Measurements from ENCODE around the gene JMJD1C.

JMJD1C gene

GRCh38 chr10:63414481-63415260, 51.1 kb downstream of the JMJD1C start:
- Histone ChIP-seq H3K36me3 (ENCODE audit: control insufficient read depth in 1 of 2, insufficient read depth in 2 of 2, low read length in 2 of 2) (no peaks in the 10 kb centered on the region), H3K27ac (ENCODE audit: low read length) (no peak overlapping the region), H3K27me3 (ENCODE audit: low read depth, low read length) (no peaks in the 10 kb centered on the region), H3K4me1 (ENCODE audit: control insufficient read depth in 1 of 2, insufficient read depth in 2 of 2, low read length in 2 of 2) (peaks cover 0 to 26% of the 10 kb centered on the region in 2 donors), H3K9me3 (ENCODE audit: control insufficient read depth in 1 of 2, low read length in 2 of 2) (no peaks in the 10 kb centered on the region), H3K4me3 (ENCODE audit: low read depth in 1 of 2, low read length in 2 of 2) (no peak overlapping the region)

GRCh38 chr10:63413429-63413828, 52.3 kb downstream of the JMJD1C start:
- no peaks in the 10 kb centered on the region for H3K9me3 ChIP-seq (ENCODE audit: control insufficient read depth in 1 of 2, low read length in 2 of 2)
- H3K27me3 ChIP-seq (ENCODE audit: low read depth, low read length), result no peaks in the 10 kb centered on the region
- no peak overlapping the region for H3K4me3 ChIP-seq (ENCODE audit: low read depth in 1 of 2, low read length in 2 of 2)
- peaks cover 0 to 32% of the 10 kb centered on the region in 2 donors for H3K4me1 ChIP-seq (ENCODE audit: control insufficient read depth in 1 of 2, insufficient read depth in 2 of 2, low read length in 2 of 2)
- no peaks in the 10 kb centered on the region for H3K36me3 ChIP-seq (ENCODE audit: control insufficient read depth in 1 of 2, insufficient read depth in 2 of 2, low read length in 2 of 2)
- H3K27ac ChIP-seq (ENCODE audit: low read length), result no peak overlapping the region

- H3K4me1 ChIP-seq (ENCODE audit: control insufficient read depth in 1 of 2, insufficient read depth in 2 of 2, low read length in 2 of 2), result peaks cover 0 to 32% of the 10 kb centered on the region in 2 donors
Measured at GRCh38 chr10:63412304-63412703, 53.5 kb downstream of the JMJD1C start.

GRCh38 chr10:63410633-63411032, 55.1 kb downstream of the JMJD1C start:
- H3K4me1 ChIP-seq (ENCODE audit: control insufficient read depth in 1 of 2, insufficient read depth in 2 of 2, low read length in 2 of 2), result peaks cover 0 to 16% of the 10 kb centered on the region in 2 donors
- H3K27ac ChIP-seq (ENCODE audit: low read length), result no peak overlapping the region

More at GRCh38 chr10:63412304-63412703, 53.5 kb downstream of the JMJD1C start:
- H3K36me3 ChIP-seq (ENCODE audit: control insufficient read depth in 1 of 2, insufficient read depth in 2 of 2, low read length in 2 of 2), result no peaks in the 10 kb centered on the region
- no peaks in the 10 kb centered on the region for H3K27me3 ChIP-seq (ENCODE audit: low read depth, low read length)
- no peak overlapping the region for H3K4me3 ChIP-seq (ENCODE audit: low read depth in 1 of 2, low read length in 2 of 2)
- H3K27ac ChIP-seq (ENCODE audit: low read length), result no peak overlapping the region
- no peaks in the 10 kb centered on the region for H3K9me3 ChIP-seq (ENCODE audit: control insufficient read depth in 1 of 2, low read length in 2 of 2)

GRCh38 chr10:63409465-63410027, 56.2 kb downstream of the JMJD1C start:
- H3K4me1 ChIP-seq (ENCODE audit: control insufficient read depth in 1 of 2, insufficient read depth in 2 of 2, low read length in 2 of 2), result peaks cover 0 to 13% of the 10 kb centered on the region in 2 donors
- H3K27ac ChIP-seq (ENCODE audit: low read length), result no peak overlapping the region
- H3K9me3 ChIP-seq (ENCODE audit: control insufficient read depth in 1 of 2, low read length in 2 of 2), result no peaks in the 10 kb centered on the region
- H3K27me3 ChIP-seq (ENCODE audit: low read depth, low read length), result no peaks in the 10 kb centered on the region
- H3K36me3 ChIP-seq (ENCODE audit: control insufficient read depth in 1 of 2, insufficient read depth in 2 of 2, low read length in 2 of 2), result no peaks in the 10 kb centered on the region
- no peak overlapping the region for H3K4me3 ChIP-seq (ENCODE audit: low read depth in 1 of 2, low read length in 2 of 2)

More at GRCh38 chr10:63410633-63411032, 55.1 kb downstream of the JMJD1C start:
- H3K27me3 ChIP-seq (ENCODE audit: low read depth, low read length), result no peaks in the 10 kb centered on the region
- H3K36me3 ChIP-seq (ENCODE audit: control insufficient read depth in 1 of 2, insufficient read depth in 2 of 2, low read length in 2 of 2), result no peaks in the 10 kb centered on the region
- H3K9me3 ChIP-seq (ENCODE audit: control insufficient read depth in 1 of 2, low read length in 2 of 2), result no peaks in the 10 kb centered on the region
- H3K4me3 ChIP-seq (ENCODE audit: low read depth in 1 of 2, low read length in 2 of 2), result no peak overlapping the region

GRCh38 chr10:63407136-63407662, 58.6 kb downstream of the JMJD1C start:
- H3K4me3 ChIP-seq (ENCODE audit: low read depth in 1 of 2, low read length in 2 of 2), result no peak overlapping the region
- H3K27me3 ChIP-seq (ENCODE audit: low read depth, low read length), result no peaks in the 10 kb centered on the region
- H3K36me3 ChIP-seq (ENCODE audit: control insufficient read depth in 1 of 2, insufficient read depth in 2 of 2, low read length in 2 of 2), result no peaks in the 10 kb centered on the region
- H3K27ac ChIP-seq (ENCODE audit: low read length), result no peak overlapping the region
- peaks cover 0 to 13% of the 10 kb centered on the region in 2 donors for H3K4me1 ChIP-seq (ENCODE audit: control insufficient read depth in 1 of 2, insufficient read depth in 2 of 2, low read length in 2 of 2)
- H3K9me3 ChIP-seq (ENCODE audit: control insufficient read depth in 1 of 2, low read length in 2 of 2), result no peaks in the 10 kb centered on the region

- Histone ChIP-seq H3K9me3 (ENCODE audit: control insufficient read depth in 1 of 2, low read length in 2 of 2) (no peaks in the 10 kb centered on the region), H3K27ac (ENCODE audit: low read length) (no peak overlapping the region), H3K27me3 (ENCODE audit: low read depth, low read length) (no peaks in the 10 kb centered on the region), H3K4me1 (ENCODE audit: control insufficient read depth in 1 of 2, insufficient read depth in 2 of 2, low read length in 2 of 2) (no peaks in the 10 kb centered on the region), H3K4me3 (ENCODE audit: low read depth in 1 of 2, low read length in 2 of 2) (no peak overlapping the region), H3K36me3 (ENCODE audit: control insufficient read depth in 1 of 2, insufficient read depth in 2 of 2, low read length in 2 of 2) (no peaks in the 10 kb centered on the region)
Measured at GRCh38 chr10:63396133-63396761, 69.5 kb downstream of the JMJD1C start.

GRCh38 chr10:63393050-63393449, 72.7 kb downstream of the JMJD1C start:
- Histone ChIP-seq H3K27me3 (ENCODE audit: low read depth, low read length) (no peaks in the 10 kb centered on the region), H3K27ac (ENCODE audit: low read length) (no peak overlapping the region), H3K9me3 (ENCODE audit: control insufficient read depth in 1 of 2, low read length in 2 of 2) (peaks cover 0 to 3% of the 10 kb centered on the region in 2 donors), H3K4me1 (ENCODE audit: control insufficient read depth in 1 of 2, insufficient read depth in 2 of 2, low read length in 2 of 2) (no peaks in the 10 kb centered on the region), H3K4me3 (ENCODE audit: low read depth in 1 of 2, low read length in 2 of 2) (no peak overlapping the region), H3K36me3 (ENCODE audit: control insufficient read depth in 1 of 2, insufficient read depth in 2 of 2, low read length in 2 of 2) (no peaks in the 10 kb centered on the region)

- Histone ChIP-seq H3K27me3 (ENCODE audit: low read depth, low read length) (no peaks in the 10 kb centered on the region), H3K9me3 (ENCODE audit: control insufficient read depth in 1 of 2, low read length in 2 of 2) (peaks cover 0 to 3% of the 10 kb centered on the region in 2 donors), H3K4me3 (ENCODE audit: low read depth in 1 of 2, low read length in 2 of 2) (no peak overlapping the region), H3K36me3 (ENCODE audit: control insufficient read depth in 1 of 2, insufficient read depth in 2 of 2, low read length in 2 of 2) (no peaks in the 10 kb centered on the region), H3K4me1 (ENCODE audit: control insufficient read depth in 1 of 2, insufficient read depth in 2 of 2, low read length in 2 of 2) (no peaks in the 10 kb centered on the region), H3K27ac (ENCODE audit: low read length) (no peak overlapping the region)
Measured at GRCh38 chr10:63392224-63392623, 73.6 kb downstream of the JMJD1C start.

- Histone ChIP-seq H3K4me1 (ENCODE audit: control insufficient read depth in 1 of 2, insufficient read depth in 2 of 2, low read length in 2 of 2) (no peaks in the 10 kb centered on the region), H3K9me3 (ENCODE audit: control insufficient read depth in 1 of 2, low read length in 2 of 2) (peaks cover 0 to 3% of the 10 kb centered on the region in 2 donors), H3K27ac (ENCODE audit: low read length) (no peak overlapping the region)
Measured at GRCh38 chr10:63391812-63392211, 74.0 kb downstream of the JMJD1C start.

GRCh38 chr10:63390521-63390920, 75.3 kb downstream of the JMJD1C start:
- Histone ChIP-seq H3K9me3 (ENCODE audit: control insufficient read depth in 1 of 2, low read length in 2 of 2) (peaks cover 0 to 3% of the 10 kb centered on the region in 2 donors), H3K36me3 (ENCODE audit: control insufficient read depth in 1 of 2, insufficient read depth in 2 of 2, low read length in 2 of 2) (no peaks in the 10 kb centered on the region), H3K4me3 (ENCODE audit: low read depth in 1 of 2, low read length in 2 of 2) (no peak overlapping the region), H3K4me1 (ENCODE audit: control insufficient read depth in 1 of 2, insufficient read depth in 2 of 2, low read length in 2 of 2) (no peaks in the 10 kb centered on the region), H3K27me3 (ENCODE audit: low read depth, low read length) (no peaks in the 10 kb centered on the region), H3K27ac (ENCODE audit: low read length) (no peak overlapping the region)

More at GRCh38 chr10:63391812-63392211, 74.0 kb downstream of the JMJD1C start:
- no peaks in the 10 kb centered on the region for H3K27me3 ChIP-seq (ENCODE audit: low read depth, low read length)
- H3K36me3 ChIP-seq (ENCODE audit: control insufficient read depth in 1 of 2, insufficient read depth in 2 of 2, low read length in 2 of 2), result no peaks in the 10 kb centered on the region
- no peak overlapping the region for H3K4me3 ChIP-seq (ENCODE audit: low read depth in 1 of 2, low read length in 2 of 2)

Measured in muscle layer of duodenum (tissue), 2 donors.